ENCODE results near the gene SLCO1C1.
"Not testable (repeated sequence)": the region's sequence is repeated elsewhere in the genome, so short reads cannot be mapped to it uniquely, and the experiment has no call there.

Gene SLCO1C1

DNA sequence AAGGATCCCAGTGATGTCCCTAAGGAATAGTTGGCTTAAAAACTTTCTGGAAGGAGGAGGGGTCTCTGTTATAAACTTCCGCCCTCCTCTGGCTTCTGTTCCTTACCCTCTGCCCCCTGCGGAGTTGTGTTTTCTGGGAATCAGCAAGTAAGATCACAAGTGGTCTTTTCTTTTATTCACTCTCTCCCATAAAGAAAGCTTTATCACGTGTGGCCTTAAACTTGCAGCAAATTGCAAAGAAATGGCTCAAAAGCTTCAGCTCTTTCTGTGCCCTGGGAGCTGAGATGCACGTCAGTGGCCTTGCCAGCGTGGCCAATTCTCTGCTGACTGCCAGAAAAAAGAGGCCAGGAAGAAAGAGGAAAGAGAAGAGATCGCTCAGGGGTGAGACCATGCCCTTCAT is at the start of gene SLCO1C1:
TSS of gene SLCO1C1 (plus strand) at position 101 of the 400 bp plus-strand sequence. CDS start 4,245 bp downstream, outside the sequence.
- no peak for DNase-seq (ENCODE audit: low read depth)

GRCh38 chr12:20646239-20646827 is 48.8 kb upstream of the SLCO1C1 start:
- no peak for DNase-seq (ENCODE audit: low read depth)

DNA sequence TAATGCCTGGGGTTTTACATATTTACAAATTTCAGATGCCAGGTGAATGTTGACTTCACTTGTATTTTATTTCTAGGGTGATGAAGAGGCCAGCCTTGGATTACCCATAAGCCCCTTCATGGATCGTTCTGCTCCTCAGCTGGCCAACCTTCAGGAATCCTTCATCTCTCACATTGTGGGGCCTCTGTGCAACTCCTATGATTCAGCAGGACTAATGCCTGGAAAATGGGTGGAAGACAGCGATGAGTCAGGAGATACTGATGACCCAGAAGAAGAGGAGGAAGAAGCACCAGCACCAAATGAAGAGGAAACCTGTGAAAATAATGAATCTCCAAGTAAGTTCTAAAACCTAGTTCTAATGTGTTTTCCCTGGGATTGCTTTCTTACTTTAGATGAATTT is 41.3 kb upstream of the SLCO1C1 start:
- DNase-seq (ENCODE audit: low read depth): no peak

DNA sequence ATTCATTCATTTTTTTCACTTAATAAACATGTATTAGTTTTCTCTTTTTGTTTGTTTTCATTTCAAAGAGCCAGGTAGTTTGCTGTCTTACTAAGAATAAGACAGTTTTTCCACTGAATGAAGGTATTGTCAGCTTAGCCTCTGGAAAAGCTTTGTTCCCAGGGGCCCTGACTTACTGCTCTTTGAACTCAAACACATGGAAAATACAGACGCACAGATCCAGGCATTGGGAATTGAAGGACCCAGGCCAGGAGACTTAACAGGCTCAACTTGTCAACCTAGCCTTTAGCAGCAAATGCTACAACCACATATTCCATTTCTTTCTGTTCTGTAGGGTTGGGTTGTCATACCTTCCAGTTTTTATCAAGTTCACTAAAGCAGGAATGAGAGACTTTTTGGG is 38.5 kb upstream of the SLCO1C1 start:
- DNase-seq (ENCODE audit: low read depth): no peak

- DNase-seq (ENCODE audit: low read depth): no peak
Observed at GRCh38 chr12:20657496-20657895, 37.6 kb upstream of the SLCO1C1 start.

- no peak for DNase-seq (ENCODE audit: low read depth)
Observed at GRCh38 chr12:20681334-20681733, 13.8 kb upstream of the SLCO1C1 start.

DNA sequence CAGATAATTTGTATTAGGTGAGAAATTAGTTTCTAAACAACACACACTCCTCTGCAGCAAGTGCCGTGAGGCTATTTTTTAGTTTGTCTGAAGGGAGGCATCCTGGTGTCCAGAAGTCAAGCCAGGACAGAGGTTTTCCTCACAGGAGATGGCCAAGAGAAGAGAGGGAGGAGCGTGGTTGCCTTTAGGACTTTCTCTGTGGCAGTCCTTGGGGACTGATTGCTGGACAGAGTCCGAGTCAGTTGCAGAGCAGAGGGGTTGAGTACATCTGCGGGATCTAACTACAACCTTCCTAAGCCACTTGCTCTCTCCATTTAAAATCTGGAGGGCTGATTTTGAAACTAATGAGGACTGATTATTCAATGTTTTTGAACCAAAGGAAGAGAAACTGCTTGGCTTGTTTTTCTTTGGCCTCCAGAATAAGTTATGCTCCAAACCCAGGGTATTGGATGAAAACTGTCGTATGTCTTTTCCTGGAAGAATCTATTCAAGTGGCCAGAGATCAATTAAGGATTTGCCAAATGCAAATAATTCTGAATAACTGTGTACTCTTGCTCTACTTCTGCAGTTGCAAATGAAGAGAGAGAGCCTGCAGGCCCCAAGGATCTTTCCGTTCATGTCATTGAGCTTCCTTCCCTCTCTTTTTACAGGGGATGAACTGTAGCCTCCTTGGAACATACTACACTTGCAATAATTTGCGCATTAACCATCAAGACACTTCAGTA is 1.2 kb downstream of the SLCO1C1 start:
- no peak for DNase-seq (ENCODE audit: low read depth)

DNA sequence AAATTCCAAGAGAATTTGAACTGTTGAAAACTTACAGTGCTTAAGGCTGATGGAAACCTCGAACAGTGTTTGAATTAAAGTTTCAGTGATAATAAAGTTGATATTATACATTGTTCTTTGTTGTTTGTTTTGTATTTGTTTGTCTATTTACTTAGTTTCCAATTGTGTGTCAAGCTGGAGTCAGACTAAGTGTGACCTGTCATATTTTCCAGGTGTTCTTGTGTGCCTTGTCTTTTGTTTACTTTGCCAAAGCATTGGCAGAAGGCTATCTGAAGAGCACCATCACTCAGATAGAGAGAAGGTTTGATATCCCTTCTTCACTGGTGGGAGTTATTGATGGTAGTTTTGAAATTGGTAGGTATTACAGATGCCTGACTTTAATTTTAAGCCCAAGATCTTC is 6.0 kb downstream of the SLCO1C1 start:
- DNase-seq (ENCODE audit: low read depth): no peak

DNA sequence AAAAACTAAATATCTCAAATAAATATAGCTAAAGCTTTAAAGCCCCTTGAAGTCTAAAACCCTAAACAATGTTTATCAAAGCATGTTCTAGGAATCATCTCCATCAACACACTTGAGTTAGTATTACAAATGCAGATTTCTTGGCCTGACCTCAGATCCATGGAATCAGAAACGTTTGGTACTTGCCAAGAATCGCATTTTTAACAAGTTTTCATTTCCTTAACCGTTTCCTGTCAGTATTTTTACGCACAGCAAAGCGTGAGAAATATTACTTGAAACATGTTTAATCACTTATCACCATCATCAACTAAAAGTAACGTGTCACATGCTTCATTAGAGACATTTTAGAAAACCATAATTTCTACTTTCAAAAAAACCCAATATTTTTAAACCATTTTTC is 9.7 kb downstream of the SLCO1C1 start:
- no peak for DNase-seq (ENCODE audit: low read depth)

GRCh38 chr12:20711846-20712245 is 16.7 kb downstream of the SLCO1C1 start:
- no peak for DNase-seq (ENCODE audit: low read depth)

GRCh38 chr12:20716037-20716436 is 20.9 kb downstream of the SLCO1C1 start:
- DNase-seq (ENCODE audit: low read depth): no peak

- DNase-seq (ENCODE audit: low read depth): no peak
Observed at GRCh38 chr12:20716985-20717384, 21.9 kb downstream of the SLCO1C1 start.

DNA sequence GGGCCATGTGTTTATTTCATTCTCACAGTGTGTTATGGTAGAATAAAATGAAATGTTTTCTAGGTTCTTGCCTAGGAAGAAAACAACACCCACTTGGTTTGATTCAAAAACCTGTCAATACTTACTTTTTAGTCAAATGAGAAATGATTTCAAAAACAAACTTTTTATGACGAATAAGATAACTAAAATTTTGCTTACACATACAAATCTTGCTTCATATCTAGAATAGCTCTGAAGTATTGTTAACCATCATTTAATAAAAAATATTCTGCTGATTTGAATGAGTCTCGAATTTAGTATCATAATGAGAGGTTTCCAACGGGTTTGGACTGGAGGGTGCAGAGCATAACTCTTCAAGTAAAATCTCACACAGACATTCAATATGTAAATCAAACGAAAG is 23.2 kb downstream of the SLCO1C1 start:
- DNase-seq (ENCODE audit: low read depth): no peak

DNA sequence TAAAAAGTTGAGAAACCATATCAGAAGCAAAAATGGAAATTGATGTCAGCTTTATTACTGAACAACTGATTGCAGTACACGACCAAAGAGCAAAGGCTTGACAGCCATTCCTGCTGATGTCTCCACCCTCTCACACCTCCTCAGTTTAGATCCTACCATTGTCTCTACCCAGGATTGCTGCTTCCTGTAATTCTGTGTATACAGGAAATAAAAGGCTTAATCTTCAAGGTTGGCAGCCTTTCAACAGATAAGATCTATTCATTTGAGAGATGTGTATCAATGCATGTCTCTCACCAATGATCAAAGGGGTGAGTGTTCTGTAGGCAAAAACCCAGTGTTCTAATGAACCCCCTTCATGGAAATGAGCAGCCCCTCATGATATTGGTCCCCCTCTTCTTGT is 27.0 kb downstream of the SLCO1C1 start:
- DNase-seq (ENCODE audit: low read depth): no peak

DNA sequence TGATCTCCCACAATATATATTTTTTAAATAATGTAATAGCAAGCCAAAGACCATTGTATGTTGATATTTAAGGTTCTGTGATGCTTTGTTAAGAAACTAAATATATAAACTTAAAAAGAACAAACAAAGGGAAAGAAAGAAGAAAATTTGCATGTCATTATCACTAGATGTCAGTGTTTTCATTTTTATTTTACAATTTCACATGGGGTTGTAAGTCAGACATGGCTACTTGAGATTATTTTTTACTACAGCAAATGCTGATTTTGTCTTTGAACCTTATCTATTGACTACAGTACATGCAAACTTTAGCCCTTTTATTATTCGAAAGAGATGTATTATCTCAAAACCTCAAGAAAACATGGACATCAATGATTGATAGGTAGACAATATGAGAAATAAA is 36.1 kb downstream of the SLCO1C1 start:
- no peak for DNase-seq (ENCODE audit: low read depth)

GRCh38 chr12:20740972-20741371 is 45.8 kb downstream of the SLCO1C1 start:
- DNase-seq (ENCODE audit: low read depth): no peak

- DNase-seq (ENCODE audit: low read depth): no peak
Observed at GRCh38 chr12:20748198-20748597, 53.1 kb downstream of the SLCO1C1 start.

DNA sequence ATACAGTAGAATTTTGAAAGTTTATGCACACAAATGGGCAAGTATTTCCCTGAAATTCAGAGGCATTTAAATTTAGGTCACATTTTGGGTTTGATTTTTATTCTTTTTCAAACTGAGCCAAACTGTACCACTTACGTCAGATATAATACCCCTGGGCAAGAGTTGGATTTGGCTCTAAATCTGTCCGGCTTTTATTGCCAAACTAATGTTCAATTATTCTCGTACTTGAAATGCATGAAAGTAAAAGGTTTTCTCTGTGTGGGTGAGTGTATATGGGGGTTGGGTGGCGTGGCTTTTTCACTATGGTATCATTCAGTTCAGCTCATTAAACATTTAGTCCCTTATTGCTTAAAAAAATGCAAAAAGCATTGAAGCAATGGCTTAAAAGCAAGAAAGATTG is 55.9 kb downstream of the SLCO1C1 start:
- DNase-seq (ENCODE audit: low read depth): no peak

DNA sequence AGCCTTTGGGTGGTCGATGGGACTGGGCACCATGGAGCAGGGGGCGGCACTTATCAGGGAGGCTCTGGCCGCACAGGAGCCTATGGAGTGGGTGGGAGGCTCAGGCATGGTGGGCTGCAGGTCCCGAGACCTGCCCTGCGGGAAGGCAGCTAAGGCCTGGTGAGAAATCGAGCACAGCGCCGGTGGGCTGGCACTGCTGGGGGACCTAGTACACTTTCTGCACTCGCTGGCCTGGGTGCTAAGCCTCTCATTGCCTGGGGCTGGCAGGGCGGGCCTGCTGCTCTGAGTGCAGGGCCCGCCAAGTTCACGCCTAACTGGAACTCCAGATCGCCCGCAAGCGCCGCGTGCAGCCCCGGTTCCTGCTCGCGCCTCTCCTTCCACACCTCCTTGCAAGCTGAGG is 82.3 kb downstream of the SLCO1C1 start:
- no peak for DNase-seq (ENCODE audit: low read depth)

GRCh38 chr12:20778969-20779368 is 83.8 kb downstream of the SLCO1C1 start:
- no peak for DNase-seq (ENCODE audit: low read depth)

GRCh38 chr12:20779971-20780370 is 84.8 kb downstream of the SLCO1C1 start:
- DNase-seq (ENCODE audit: low read depth): not testable (repeated sequence)

DNA sequence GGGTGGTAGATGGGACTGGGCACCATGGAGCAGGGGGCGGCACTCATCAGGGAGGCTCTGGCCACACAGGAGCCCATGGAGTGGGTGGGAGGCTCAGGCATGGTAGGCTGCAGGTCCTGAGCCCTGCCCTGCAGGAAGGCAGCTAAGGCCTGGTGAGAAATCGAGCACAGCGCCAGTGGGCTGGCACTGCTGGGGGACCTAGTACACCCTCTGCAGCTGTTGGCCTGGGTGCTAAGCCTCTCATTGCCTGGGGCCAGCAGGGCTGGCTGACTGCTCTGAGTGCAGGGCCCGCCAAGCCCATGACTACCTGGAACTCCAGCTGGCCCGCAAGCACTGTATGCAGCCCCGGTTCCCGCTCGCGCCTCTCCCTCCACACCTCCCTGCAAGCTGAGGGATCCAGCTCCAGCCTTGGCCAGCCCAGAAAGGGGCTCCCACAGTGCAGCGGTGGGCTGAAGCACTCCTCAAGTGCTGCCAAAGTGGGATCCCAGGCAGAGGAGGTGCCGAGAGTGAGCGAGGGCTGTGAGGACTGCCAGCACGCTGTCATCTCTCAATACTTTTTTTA is 88.7 kb downstream of the SLCO1C1 start:
- not testable (repeated sequence) for DNase-seq (ENCODE audit: low read depth)

- no peak for DNase-seq (ENCODE audit: low read depth)
Observed at GRCh38 chr12:20792971-20793370, 97.8 kb downstream of the SLCO1C1 start.

DNA sequence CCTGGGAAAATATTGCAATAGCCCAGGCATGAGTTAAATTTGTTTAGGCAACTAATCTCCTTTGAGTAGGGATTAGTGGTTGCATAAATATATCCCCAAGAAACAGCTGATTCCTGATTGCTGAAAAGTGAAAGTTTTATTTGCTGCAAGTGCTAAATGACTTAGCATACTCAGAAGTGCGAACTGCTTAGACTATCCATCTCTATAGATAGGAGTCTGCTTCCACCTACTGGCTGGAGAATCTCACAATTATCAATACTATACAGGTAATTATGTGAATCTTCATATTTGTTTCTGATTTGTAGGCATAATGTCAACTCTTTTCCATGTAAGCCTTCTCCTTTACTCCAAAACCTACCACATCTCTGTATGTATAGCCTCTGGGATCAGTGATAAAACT is 103.4 kb downstream of the SLCO1C1 start:
- DNase-seq (ENCODE audit: low read depth): no peak
